ENCODE data around the gene SMAD7.

The SMAD7 gene, protein sequence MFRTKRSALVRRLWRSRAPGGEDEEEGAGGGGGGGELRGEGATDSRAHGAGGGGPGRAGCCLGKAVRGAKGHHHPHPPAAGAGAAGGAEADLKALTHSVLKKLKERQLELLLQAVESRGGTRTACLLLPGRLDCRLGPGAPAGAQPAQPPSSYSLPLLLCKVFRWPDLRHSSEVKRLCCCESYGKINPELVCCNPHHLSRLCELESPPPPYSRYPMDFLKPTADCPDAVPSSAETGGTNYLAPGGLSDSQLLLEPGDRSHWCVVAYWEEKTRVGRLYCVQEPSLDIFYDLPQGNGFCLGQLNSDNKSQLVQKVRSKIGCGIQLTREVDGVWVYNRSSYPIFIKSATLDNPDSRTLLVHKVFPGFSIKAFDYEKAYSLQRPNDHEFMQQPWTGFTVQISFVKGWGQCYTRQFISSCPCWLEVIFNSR

GRCh38 chr18:48950536-48951447 lies at the start of gene SMAD7:
TSS of gene SMAD7 (minus strand) at chr18:48950965. CDS start at chr18:48950424, 541 bp downstream.
- Mint-ChIP-seq H3K4me1 (ENCODE audit: low read depth) (peaks cover 53% of the 10 kb centered on the region), H3K27ac (peak within 1 kb of the TSS; percentile 80), H3K4me3 (peak within 1 kb of the TSS; percentile 97), H3K27me3 (no peaks in the 10 kb centered on the region), H3K9me3 (ENCODE audit: low read depth) (no peaks in the 10 kb centered on the region), H3K36me3 (peaks cover 6% of the 10 kb centered on the region)

GRCh38 chr18:48999569-48999968 lies 48.8 kb upstream of the SMAD7 start:
- H3K9me3 Mint-ChIP-seq (ENCODE audit: low read depth) = no peaks in the 10 kb centered on the region
- H3K4me1 Mint-ChIP-seq (ENCODE audit: low read depth) = peaks cover 14% of the 10 kb centered on the region
- no peaks in the 10 kb centered on the region for H3K27me3 Mint-ChIP-seq
- H3K36me3 Mint-ChIP-seq = no peaks in the 10 kb centered on the region
- H3K4me3 Mint-ChIP-seq = no peak overlapping the region
- no peak overlapping the region for H3K27ac Mint-ChIP-seq

GRCh38 chr18:48997985-48998831 lies 47.4 kb upstream of the SMAD7 start:
- no peak overlapping the region for H3K27ac Mint-ChIP-seq
- no peaks in the 10 kb centered on the region for H3K9me3 Mint-ChIP-seq (ENCODE audit: low read depth)
- peaks cover 14% of the 10 kb centered on the region for H3K4me1 Mint-ChIP-seq (ENCODE audit: low read depth)
- H3K36me3 Mint-ChIP-seq = no peaks in the 10 kb centered on the region
- H3K4me3 Mint-ChIP-seq = no peak overlapping the region
- no peaks in the 10 kb centered on the region for H3K27me3 Mint-ChIP-seq

DNA sequence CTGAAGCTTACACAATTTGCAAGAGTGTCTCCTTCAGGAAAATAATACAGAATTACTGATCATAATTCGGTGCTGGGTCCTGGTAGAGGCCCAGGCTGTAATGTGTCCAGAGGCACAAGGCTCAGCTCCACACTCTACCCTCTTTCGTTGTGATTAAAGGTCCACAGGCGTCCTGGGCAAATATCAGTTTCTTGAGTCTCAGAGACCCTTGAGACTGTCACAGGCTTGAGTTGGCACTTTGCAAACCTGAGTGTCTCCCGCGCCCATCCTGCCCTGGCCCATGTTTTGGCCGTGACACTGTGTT lies 46.9 kb upstream of the SMAD7 start:
- Mint-ChIP-seq H3K27me3 (no peaks in the 10 kb centered on the region), H3K4me3 (no peak overlapping the region), H3K4me1 (ENCODE audit: low read depth) (peaks cover 14% of the 10 kb centered on the region), H3K9me3 (ENCODE audit: low read depth) (no peaks in the 10 kb centered on the region), H3K36me3 (no peaks in the 10 kb centered on the region), H3K27ac (no peak overlapping the region)

DNA sequence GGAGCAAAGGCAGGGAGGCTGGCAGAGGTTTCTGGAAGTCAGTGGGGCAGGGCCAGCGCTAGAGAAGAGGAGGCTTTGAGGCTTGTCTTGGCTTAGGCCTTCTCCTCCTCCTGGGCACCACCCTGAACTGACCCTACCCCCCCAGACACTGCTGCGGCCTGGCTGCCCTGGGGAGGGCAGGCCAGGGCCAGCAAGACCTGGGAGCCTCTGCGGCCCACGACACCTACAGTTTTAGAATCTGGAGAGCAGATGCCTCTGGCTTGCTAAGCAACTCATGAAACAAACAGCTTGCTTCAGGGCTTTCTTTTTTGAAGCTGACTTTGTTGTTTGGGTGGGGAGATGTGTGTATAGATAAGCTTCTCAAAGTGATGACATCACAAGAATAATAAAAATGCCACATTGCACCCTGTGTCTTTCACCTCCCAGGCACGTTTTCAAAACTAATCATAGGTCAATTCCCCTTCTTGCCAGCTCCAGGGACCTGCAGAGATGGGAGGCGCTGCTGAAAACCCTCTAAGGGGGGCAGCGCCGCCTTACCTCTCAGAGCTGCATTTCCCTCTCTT lies 46.2 kb upstream of the SMAD7 start:
- peaks cover 14% of the 10 kb centered on the region for H3K4me1 Mint-ChIP-seq (ENCODE audit: low read depth)
- no peaks in the 10 kb centered on the region for H3K27me3 Mint-ChIP-seq
- no peak overlapping the region for H3K4me3 Mint-ChIP-seq
- H3K9me3 Mint-ChIP-seq (ENCODE audit: low read depth) = no peaks in the 10 kb centered on the region
- no peaks in the 10 kb centered on the region for H3K36me3 Mint-ChIP-seq
- no peak overlapping the region for H3K27ac Mint-ChIP-seq

DNA sequence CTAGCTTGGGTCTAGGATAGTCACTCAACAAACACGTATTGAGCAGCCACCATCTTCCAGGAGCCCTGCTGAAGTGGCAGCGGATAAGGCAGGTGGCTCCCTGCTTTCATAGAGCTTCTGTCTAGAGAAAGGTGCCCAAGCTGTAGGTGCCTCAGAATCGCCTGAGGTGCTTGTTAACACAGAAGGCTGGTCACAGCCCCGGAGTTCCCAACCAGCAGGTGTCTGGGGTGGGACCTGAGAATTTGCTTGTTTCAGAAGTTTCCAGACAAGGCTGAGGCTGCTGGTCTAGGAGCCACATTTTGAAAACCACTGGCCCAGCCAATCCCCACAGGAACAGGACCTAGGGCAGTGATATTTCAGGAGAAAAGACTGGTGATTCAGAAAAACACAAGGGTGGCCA lies 45.3 kb upstream of the SMAD7 start:
- H3K27ac Mint-ChIP-seq = no peak overlapping the region
- no peak overlapping the region for H3K4me3 Mint-ChIP-seq
- no peaks in the 10 kb centered on the region for H3K9me3 Mint-ChIP-seq (ENCODE audit: low read depth)
- H3K27me3 Mint-ChIP-seq = no peaks in the 10 kb centered on the region
- no peaks in the 10 kb centered on the region for H3K36me3 Mint-ChIP-seq
- H3K4me1 Mint-ChIP-seq (ENCODE audit: low read depth) = peaks cover 14% of the 10 kb centered on the region

GRCh38 chr18:48994926-48995835 lies 44.4 kb upstream of the SMAD7 start:
- H3K36me3 Mint-ChIP-seq = no peaks in the 10 kb centered on the region
- no peaks in the 10 kb centered on the region for H3K27me3 Mint-ChIP-seq
- no peaks in the 10 kb centered on the region for H3K9me3 Mint-ChIP-seq (ENCODE audit: low read depth)
- no peak overlapping the region for H3K4me3 Mint-ChIP-seq
- H3K27ac Mint-ChIP-seq = no peak overlapping the region
- peaks cover 14% of the 10 kb centered on the region for H3K4me1 Mint-ChIP-seq (ENCODE audit: low read depth)

DNA sequence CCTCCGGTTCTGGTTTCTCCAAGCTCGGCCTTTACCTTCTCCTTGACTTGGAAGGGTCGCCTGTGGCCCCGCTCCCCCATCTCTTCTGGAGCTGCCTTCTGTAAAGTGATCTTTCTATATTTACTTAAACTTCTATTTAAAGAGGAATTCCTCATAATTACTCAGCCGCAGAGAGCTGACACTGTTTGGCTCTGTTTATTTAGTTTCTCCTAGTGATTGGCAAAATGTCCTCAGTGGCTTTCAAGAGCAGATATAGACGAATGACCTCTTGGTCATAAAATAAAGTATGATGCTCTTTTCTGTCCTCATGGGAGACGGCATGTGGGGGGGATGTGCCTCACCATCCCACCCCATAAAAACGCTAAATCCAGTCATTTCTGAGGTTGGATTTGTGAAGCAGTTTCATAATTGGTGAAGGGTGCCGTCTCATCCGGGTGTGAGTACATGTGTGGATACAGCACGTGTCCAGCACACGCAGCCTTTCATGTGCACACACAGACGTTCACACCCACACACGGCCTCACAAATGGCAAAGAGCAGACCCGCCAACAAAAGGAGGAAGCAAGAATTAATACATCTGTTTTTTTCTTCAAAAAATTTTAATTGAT lies 43.4 kb upstream of the SMAD7 start:
- H3K4me3 Mint-ChIP-seq = no peak overlapping the region
- H3K4me1 Mint-ChIP-seq (ENCODE audit: low read depth) = peaks cover 14% of the 10 kb centered on the region
- no peak overlapping the region for H3K27ac Mint-ChIP-seq
- no peaks in the 10 kb centered on the region for H3K9me3 Mint-ChIP-seq (ENCODE audit: low read depth)
- H3K36me3 Mint-ChIP-seq = no peaks in the 10 kb centered on the region
- no peaks in the 10 kb centered on the region for H3K27me3 Mint-ChIP-seq

DNA sequence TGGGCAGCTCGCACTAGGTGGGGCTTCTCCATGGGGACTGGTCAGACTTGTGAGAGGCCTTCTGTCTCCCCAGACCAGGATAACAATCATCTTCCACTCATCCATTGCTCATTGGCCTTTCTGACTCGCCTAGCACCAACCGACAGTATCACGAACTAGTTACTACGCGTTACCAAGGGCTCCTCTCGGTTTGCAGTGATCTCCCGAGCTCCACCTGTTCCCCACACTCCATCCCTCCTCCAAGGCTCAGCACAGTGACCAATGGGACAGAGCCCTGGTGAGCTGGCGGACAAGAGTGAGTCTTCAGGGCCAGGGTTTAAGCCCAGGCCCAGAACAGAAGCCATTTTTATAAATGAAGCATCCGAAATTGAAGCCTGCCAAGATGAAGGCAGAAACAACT lies 42.8 kb upstream of the SMAD7 start:
- H3K36me3 Mint-ChIP-seq = no peaks in the 10 kb centered on the region
- H3K4me1 Mint-ChIP-seq (ENCODE audit: low read depth) = peaks cover 14% of the 10 kb centered on the region
- no peaks in the 10 kb centered on the region for H3K9me3 Mint-ChIP-seq (ENCODE audit: low read depth)
- no peak overlapping the region for H3K27ac Mint-ChIP-seq
- no peaks in the 10 kb centered on the region for H3K27me3 Mint-ChIP-seq
- no peak overlapping the region for H3K4me3 Mint-ChIP-seq

DNA sequence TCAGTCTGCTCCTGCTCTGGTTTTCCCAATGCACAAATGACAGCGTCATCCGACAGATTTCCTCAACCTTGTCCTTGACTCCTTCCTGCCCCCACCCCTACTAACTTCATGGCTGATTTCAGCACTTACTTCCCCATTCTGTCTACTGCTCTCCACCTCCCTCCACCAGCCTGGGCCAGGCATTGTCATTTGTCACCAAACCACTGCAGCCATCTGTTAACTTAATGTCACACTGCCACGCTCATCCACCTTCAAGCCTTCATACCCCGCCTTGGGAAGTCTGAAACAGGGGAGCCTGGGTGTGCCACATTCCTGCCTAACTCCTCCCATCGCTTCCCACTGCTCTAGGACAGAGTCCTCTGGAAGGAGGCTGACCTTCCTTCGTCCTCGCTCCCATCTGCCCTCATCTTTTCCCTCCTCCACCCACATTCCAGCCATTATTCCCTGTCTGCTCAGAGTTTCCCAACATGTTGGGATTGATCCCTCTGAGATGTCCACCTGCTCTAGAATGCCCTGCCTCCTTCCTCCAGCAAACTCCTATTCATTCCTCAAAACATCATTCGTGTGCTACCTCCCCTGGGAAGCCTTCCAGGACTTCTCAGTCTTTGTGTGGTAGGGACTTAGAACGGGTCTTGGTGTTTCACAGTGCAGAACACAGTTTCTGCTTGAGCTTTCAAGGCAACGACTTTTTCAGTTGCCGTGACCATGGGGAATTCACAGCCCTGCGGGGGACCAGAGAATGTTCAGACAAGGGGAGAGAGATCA lies 42.2 kb upstream of the SMAD7 start:
- Mint-ChIP-seq H3K36me3 (no peaks in the 10 kb centered on the region), H3K27me3 (no peaks in the 10 kb centered on the region), H3K4me1 (ENCODE audit: low read depth) (peaks cover 14% of the 10 kb centered on the region), H3K27ac (no peak overlapping the region), H3K4me3 (no peak overlapping the region), H3K9me3 (ENCODE audit: low read depth) (no peaks in the 10 kb centered on the region)

GRCh38 chr18:48992133-48992532 lies 41.4 kb upstream of the SMAD7 start:
- Mint-ChIP-seq H3K9me3 (ENCODE audit: low read depth) (no peaks in the 10 kb centered on the region), H3K4me3 (no peak overlapping the region), H3K36me3 (no peaks in the 10 kb centered on the region), H3K4me1 (ENCODE audit: low read depth) (peaks cover 7% of the 10 kb centered on the region), H3K27ac (no peak overlapping the region), H3K27me3 (no peaks in the 10 kb centered on the region)

DNA sequence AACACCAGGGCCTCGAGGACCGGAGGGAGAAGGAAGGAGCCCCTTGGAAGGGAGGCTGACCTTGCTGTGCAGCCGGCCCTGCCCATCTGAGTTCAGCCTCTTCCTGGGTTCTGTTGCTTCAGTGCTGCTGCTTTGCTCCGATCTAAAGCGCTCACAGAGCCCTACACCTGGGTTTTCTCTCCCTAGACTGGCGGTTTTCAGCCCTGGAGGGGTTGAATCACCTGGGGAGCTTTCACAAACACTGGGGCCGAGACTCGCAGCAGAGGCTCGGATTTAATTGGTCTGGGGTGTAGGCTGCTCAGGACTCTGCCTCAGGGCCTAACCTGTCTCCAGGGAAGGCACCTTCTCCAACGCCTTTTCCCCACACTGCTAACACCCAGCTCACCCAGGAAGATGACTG lies 40.9 kb upstream of the SMAD7 start:
- Mint-ChIP-seq H3K4me3 (no peak overlapping the region), H3K27ac (no peak overlapping the region), H3K4me1 (ENCODE audit: low read depth) (peaks cover 2% of the 10 kb centered on the region), H3K36me3 (no peaks in the 10 kb centered on the region), H3K27me3 (no peaks in the 10 kb centered on the region), H3K9me3 (ENCODE audit: low read depth) (no peaks in the 10 kb centered on the region)

DNA sequence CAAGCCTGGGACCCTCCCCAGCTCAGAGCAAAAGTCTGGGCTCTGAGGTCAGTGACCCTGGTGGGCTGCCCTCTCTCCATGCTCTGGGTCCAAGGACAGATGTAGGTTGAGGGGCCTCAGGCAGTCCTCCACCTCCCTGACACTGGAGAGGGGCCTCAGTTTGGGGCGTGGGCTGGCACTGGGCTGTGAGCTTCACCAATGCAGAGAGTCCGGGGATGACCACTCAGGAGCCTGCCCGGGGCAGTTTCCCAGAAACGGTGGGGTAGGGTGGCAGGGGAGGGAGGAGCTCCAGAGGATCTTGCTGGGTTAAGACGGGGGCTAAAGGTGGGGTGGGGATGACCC lies 40.5 kb upstream of the SMAD7 start:
- H3K4me3 Mint-ChIP-seq = no peak overlapping the region
- no peaks in the 10 kb centered on the region for H3K9me3 Mint-ChIP-seq (ENCODE audit: low read depth)
- H3K36me3 Mint-ChIP-seq = no peaks in the 10 kb centered on the region
- no peaks in the 10 kb centered on the region for H3K4me1 Mint-ChIP-seq (ENCODE audit: low read depth)
- H3K27me3 Mint-ChIP-seq = no peaks in the 10 kb centered on the region
- no peak overlapping the region for H3K27ac Mint-ChIP-seq
